IMR-90 (cell line): ENCODE results near the gene CYFIP2. TPM values are rescaled to one million over a fixed set of nuclear protein-coding genes. Genes with fewer than 3 reads are reported as not detected.

Source experiments
- ATAC-seq: fragments of 200-7000 bp; cut with Tn5 transposase; 2 replicates; pipeline ENCODE4 v1.9.1; 2020; ENCODE audit warnings: low read depth, mild to moderate bottlenecking, moderate library complexity
- BruUV-seq: library from RNA; stranded (reverse); fragments of 400-500 nt; replicated peaks from 2 replicates; lab custom pipeline; 2021; lab: Mats Ljungman, UMichigan
- CTCF ChIA-PET: fragments of 300-600 bp; formaldehyde crosslinking; extraction: SDS; loops from one replicate; lab custom pipeline; 2021; ENCODE audit warnings: antibody characterized with exemption; lab: Yijun Ruan, JAX
- POLR2A ChIA-PET: fragments of 300-600 bp; sonication (Branson Sonifier 250); formaldehyde crosslinking; loops from one replicate; lab custom pipeline; 2022; ENCODE audit warnings: antibody characterized with exemption; ENCODE audit not compliant: unreplicated experiment; lab: Charles Lee
- DNase-seq: peaks from one replicate; pipeline ENCODE4 v3.0.0; 2013
- H2AFZ ChIP-seq: replicated peaks from 2 replicates; pipeline ENCODE3; 2013; ENCODE audit warnings: low read length, mild to moderate bottlenecking; ENCODE audit not compliant: poor library complexity
- H2AK5ac ChIP-seq: 2 replicates; pipeline ENCODE4 v1.6.1; 2013; ENCODE audit warnings: low read depth, low read length, inconsistent platforms
- H2AK9ac ChIP-seq: replicated peaks from 2 replicates; pipeline ENCODE3; 2013; ENCODE audit warnings: mild to moderate bottlenecking, low read depth, low read length, moderate library complexity; ENCODE audit not compliant: poor library complexity
- H2BK120ac ChIP-seq: 2 replicates; pipeline ENCODE4 v1.6.1; 2013; ENCODE audit warnings: low read depth, low read length, inconsistent platforms
- H2BK15ac ChIP-seq: 3 replicates; pipeline ENCODE4 v1.6.1; 2013; ENCODE audit warnings: low read depth, low read length, inconsistent platforms
- H2BK20ac ChIP-seq: 2 replicates; pipeline ENCODE4 v1.6.1; 2013; ENCODE audit warnings: low read depth, mild to moderate bottlenecking, inconsistent platforms, low read length, moderate library complexity
- H2BK5ac ChIP-seq: 2 replicates; pipeline ENCODE4 v1.6.1; 2013; ENCODE audit warnings: mild to moderate bottlenecking, low read depth, low read length, inconsistent platforms; ENCODE audit not compliant: poor library complexity, severe bottlenecking
- H3K14ac ChIP-seq: replicated peaks from 2 replicates; pipeline ENCODE4 v1.6.1; 2013; ENCODE audit warnings: low read depth, low read length, inconsistent platforms
- H3K18ac ChIP-seq: 2 replicates; pipeline ENCODE4 v1.6.1; 2013; ENCODE audit warnings: low read depth, low read length, control low read depth
- H3K23ac ChIP-seq: 2 replicates; pipeline ENCODE4 v1.6.1; 2013; ENCODE audit warnings: low read depth, low read length, inconsistent platforms
- H3K27ac ChIP-seq: 2 replicates; pipeline ENCODE4 v1.5.1; 2013; ENCODE audit warnings: mild to moderate bottlenecking, control low read depth, low read length; ENCODE audit not compliant: insufficient read depth
- H3K27me3 ChIP-seq: 2 replicates; pipeline ENCODE4 v1.6.1; 2013; ENCODE audit warnings: low read length; ENCODE audit not compliant: control insufficient read depth, insufficient read depth
- H3K36me3 ChIP-seq: 2 replicates; pipeline ENCODE4 v1.6.1; 2013; ENCODE audit warnings: low read length, mixed read lengths; ENCODE audit not compliant: control insufficient read depth, insufficient read depth
- H3K4ac ChIP-seq: 2 replicates; pipeline ENCODE4 v1.6.1; 2013; ENCODE audit warnings: low read depth, low read length, inconsistent platforms
- H3K4me1 ChIP-seq: 2 replicates; pipeline ENCODE4 v1.6.1; 2013; ENCODE audit warnings: low read length, mixed read lengths; ENCODE audit not compliant: control insufficient read depth, insufficient read depth
- H3K4me2 ChIP-seq: 2 replicates; pipeline ENCODE4 v1.6.1; 2013; ENCODE audit warnings: low read depth, mild to moderate bottlenecking, control low read depth, low read length, moderate library complexity
- H3K4me3 ChIP-seq: 2 replicates; pipeline ENCODE4 v1.5.1; 2013; ENCODE audit warnings: low read depth, mild to moderate bottlenecking, control low read depth, low read length, moderate library complexity; ENCODE audit not compliant: insufficient read depth
- H3K56ac ChIP-seq: 2 replicates; pipeline ENCODE4 v1.6.1; 2013; ENCODE audit warnings: low read length, inconsistent platforms; ENCODE audit not compliant: insufficient read depth; ENCODE audit errors: extremely low read depth
- H3K79me1 ChIP-seq, 2 experiments: 2 replicates each; pipeline ENCODE4 v1.6.1; 2013; ENCODE audit warnings: low read length in 2 of 2, inconsistent platforms in 1 of 2, low read depth in 1 of 2
- H3K9ac ChIP-seq: 2 replicates; pipeline ENCODE4 v1.6.1; 2013; ENCODE audit warnings: low read depth, low read length, control low read depth
- H3K9me1 ChIP-seq: 2 replicates; pipeline ENCODE4 v1.6.1; 2013; ENCODE audit warnings: low read length, inconsistent platforms; ENCODE audit not compliant: insufficient read depth
- H3K9me3 ChIP-seq: 2 replicates; pipeline ENCODE4 v1.6.1; 2013; ENCODE audit warnings: low read length; ENCODE audit not compliant: control insufficient read depth, insufficient read depth
- H4K20me1 ChIP-seq: 2 replicates; pipeline ENCODE4 v1.6.1; 2013; ENCODE audit warnings: low read length, inconsistent platforms; ENCODE audit not compliant: insufficient read depth
- H4K5ac ChIP-seq: 2 replicates; pipeline ENCODE4 v1.6.1; 2013; ENCODE audit warnings: mild to moderate bottlenecking, low read depth, low read length, control low read depth
- H4K8ac ChIP-seq, 2 experiments: 2 replicates each; pipeline ENCODE4 v1.6.1; 2013; ENCODE audit warnings: low read depth in 2 of 2, low read length in 2 of 2, control low read depth in 1 of 2, inconsistent platforms in 1 of 2
- H4K91ac ChIP-seq: 2 replicates; pipeline ENCODE4 v1.6.1; 2013; ENCODE audit warnings: low read depth, low read length, inconsistent platforms; ENCODE audit not compliant: insufficient read depth
- CEBPB ChIP-seq: IDR thresholded peaks from 2 replicates; pipeline ENCODE4 v1.6.1; 2012; ENCODE audit warnings: low read depth, low read length, improper control_type of control experiment
- FOS ChIP-seq: fragments of 150-350 bp; IDR thresholded peaks from 2 replicates; pipeline ENCODE4 v1.6.1; 2016; ENCODE audit warnings: low read depth, low read length
- MAZ ChIP-seq: IDR thresholded peaks from 2 replicates; pipeline ENCODE4 v1.6.1; 2012; ENCODE audit warnings: low read depth, mild to moderate bottlenecking, low read length, improper control_type of control experiment, moderate library complexity, borderline replicate concordance
- MXI1 ChIP-seq: IDR thresholded peaks from 2 replicates; pipeline ENCODE4 v1.6.1; 2012; ENCODE audit warnings: low read depth, mild to moderate bottlenecking, low read length, moderate library complexity, borderline replicate concordance
- NFE2L2 ChIP-seq: fragments of 150-350 bp; IDR thresholded peaks from 2 replicates; pipeline ENCODE4 v1.6.1; 2016; ENCODE audit warnings: low read depth, mild to moderate bottlenecking, low read length
- POLR2A ChIP-seq: IDR thresholded peaks from 2 replicates; pipeline ENCODE4 v1.6.1; 2012; ENCODE audit warnings: mild to moderate bottlenecking, low read depth, low read length
- RAD21 ChIP-seq: IDR thresholded peaks from 2 replicates; pipeline ENCODE4 v1.6.1; 2012; ENCODE audit warnings: low read length, improper control_type of control experiment
- RCOR1 ChIP-seq: IDR thresholded peaks from 2 replicates; pipeline ENCODE4 v1.6.1; 2012; ENCODE audit warnings: mild to moderate bottlenecking, low read length, improper control_type of control experiment; ENCODE audit not compliant: insufficient replicate concordance
- RFX5 ChIP-seq: IDR thresholded peaks from 2 replicates; pipeline ENCODE4 v1.8.0; 2012; ENCODE audit warnings: low read depth, mild to moderate bottlenecking, low read length, moderate library complexity
- SMC3 ChIP-seq: fragments of 150-350 bp; IDR thresholded peaks from 2 replicates; pipeline ENCODE4 v1.6.1; 2016; ENCODE audit warnings: low read depth, mild to moderate bottlenecking, antibody characterized with exemption, low read length, moderate library complexity
- USF2 ChIP-seq: fragments of 150-350 bp; IDR thresholded peaks from 2 replicates; pipeline ENCODE4 v1.6.1; 2017; ENCODE audit warnings: mild to moderate bottlenecking, antibody characterized with exemption, low read length, low read depth
- WGBS, 2 experiments: methylation state at CpG; one replicate each; pipeline versions ENCODE4 v1.1.5 to v1.1.7; 2013; ENCODE audit warnings: missing lambda C conversion rate in 2 of 2; ENCODE audit not compliant: insufficient read length in 1 of 2; ENCODE audit errors: extremely low coverage in 2 of 2; 5-methylcytosine and 5-hydroxymethylcytosine counted together
- dilution Hi-C: fragments of 300-500 bp; cut with HindIII; formaldehyde crosslinking; loops from one replicate; pipeline ENCODE4 v1.14.3; 2018; ENCODE audit warnings: low sequenced_read_pairs; ENCODE audit not compliant: unreplicated experiment
- in situ Hi-C: fragments of 300-500 bp; cut with MboI; formaldehyde crosslinking; loops from 3 replicates; pipeline ENCODE4 v1.14.3; 2019; ENCODE audit warnings: low sequenced_read_pairs, inconsistent platforms, mixed read lengths
- intact Hi-C: fragments of 100-400 bp; cut with micrococcal nuclease; formaldehyde crosslinking; loops from 2 replicates; pipeline ENCODE4 v1.10.0; 2022
- polyA plus RNA-seq, 3 experiments: library from polyadenylated mRNA; depleted of rRNA; stranded (reverse); fragments of >200 nt; gene quantifications; 2 replicates each; pipeline ENCODE4 v1.2.3, GENCODE V29; 2012; ENCODE audit warnings: low replicate concordance in 1 of 3
- total RNA-seq: library from RNA; depleted of rRNA; stranded (reverse); fragments of >200 nt; gene quantifications from 2 replicates; pipeline ENCODE4 v1.2.3, GENCODE V29; 2012
- TF ChIP-seq, protein P1 (sequence below): conservative IDR thresholded peaks from 2 replicates; pipeline ENCODE4 v1.5.1; 2012; ENCODE audit warnings: mild to moderate bottlenecking, low read depth, low read length, improper control_type of control experiment
- TF ChIP-seq, protein P2 (sequence below): fragments of 150-350 bp; IDR thresholded peaks from 2 replicates; pipeline ENCODE4 v1.6.1; 2016; ENCODE audit warnings: low read depth, mild to moderate bottlenecking, low read length, moderate library complexity, borderline replicate concordance

The CYFIP2 gene
- total and polyA plus RNA-seq, 2 of the 4 experiments (the other 2 are of a cell fraction) = 6.8 to 13.4 TPM

GRCh38 chr5:157267761-157268480 lies 2.0 kb downstream of the CYFIP2 start:
- Histone ChIP-seq H4K5ac (no peak overlapping the region), H2AFZ (no peak overlapping the region), H3K36me3 (no peaks in the 10 kb centered on the region), H4K20me1 (no peaks in the 10 kb centered on the region), H3K9me3 (no peaks in the 10 kb centered on the region), H3K18ac (no peak overlapping the region), H3K27me3 (peaks cover 20% of the 10 kb centered on the region), H2BK15ac (no peak overlapping the region), H2AK9ac (no peak overlapping the region), H4K8ac (no peak overlapping the region), H3K14ac (no peak overlapping the region), H3K4me3 (no peak overlapping the region), H2BK20ac (no peak overlapping the region), H3K9me1 (no peaks in the 10 kb centered on the region), H3K27ac (no peak overlapping the region), H3K4me2 (no peak overlapping the region), H4K91ac (no peak overlapping the region), H3K9ac (no peak overlapping the region), H2AK5ac (no peak overlapping the region), H3K4ac (no peak overlapping the region), H2BK5ac (no peak overlapping the region), H2BK120ac (no peak overlapping the region), H3K23ac (no peak overlapping the region), H3K56ac (no peak overlapping the region), H3K4me1 (no peaks in the 10 kb centered on the region), H3K79me1 (no peaks in the 10 kb centered on the region)
- TF ChIP-seq SMC3 = no peak
- no peak for TF ChIP-seq NFE2L2
- TF ChIP-seq RCOR1 = no peak
- TF ChIP-seq MXI1 = no peak
- TF ChIP-seq RFX5 = no peak
- TF ChIP-seq RAD21 = no peak
- no peak for TF ChIP-seq POLR2A
- TF ChIP-seq, protein P1, sequence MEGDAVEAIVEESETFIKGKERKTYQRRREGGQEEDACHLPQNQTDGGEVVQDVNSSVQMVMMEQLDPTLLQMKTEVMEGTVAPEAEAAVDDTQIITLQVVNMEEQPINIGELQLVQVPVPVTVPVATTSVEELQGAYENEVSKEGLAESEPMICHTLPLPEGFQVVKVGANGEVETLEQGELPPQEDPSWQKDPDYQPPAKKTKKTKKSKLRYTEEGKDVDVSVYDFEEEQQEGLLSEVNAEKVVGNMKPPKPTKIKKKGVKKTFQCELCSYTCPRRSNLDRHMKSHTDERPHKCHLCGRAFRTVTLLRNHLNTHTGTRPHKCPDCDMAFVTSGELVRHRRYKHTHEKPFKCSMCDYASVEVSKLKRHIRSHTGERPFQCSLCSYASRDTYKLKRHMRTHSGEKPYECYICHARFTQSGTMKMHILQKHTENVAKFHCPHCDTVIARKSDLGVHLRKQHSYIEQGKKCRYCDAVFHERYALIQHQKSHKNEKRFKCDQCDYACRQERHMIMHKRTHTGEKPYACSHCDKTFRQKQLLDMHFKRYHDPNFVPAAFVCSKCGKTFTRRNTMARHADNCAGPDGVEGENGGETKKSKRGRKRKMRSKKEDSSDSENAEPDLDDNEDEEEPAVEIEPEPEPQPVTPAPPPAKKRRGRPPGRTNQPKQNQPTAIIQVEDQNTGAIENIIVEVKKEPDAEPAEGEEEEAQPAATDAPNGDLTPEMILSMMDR = no peak
- no peak for TF ChIP-seq USF2
- no peak for TF ChIP-seq MAZ
- TF ChIP-seq CEBPB = no peak
- no peak for TF ChIP-seq FOS
- TF ChIP-seq, protein P2, sequence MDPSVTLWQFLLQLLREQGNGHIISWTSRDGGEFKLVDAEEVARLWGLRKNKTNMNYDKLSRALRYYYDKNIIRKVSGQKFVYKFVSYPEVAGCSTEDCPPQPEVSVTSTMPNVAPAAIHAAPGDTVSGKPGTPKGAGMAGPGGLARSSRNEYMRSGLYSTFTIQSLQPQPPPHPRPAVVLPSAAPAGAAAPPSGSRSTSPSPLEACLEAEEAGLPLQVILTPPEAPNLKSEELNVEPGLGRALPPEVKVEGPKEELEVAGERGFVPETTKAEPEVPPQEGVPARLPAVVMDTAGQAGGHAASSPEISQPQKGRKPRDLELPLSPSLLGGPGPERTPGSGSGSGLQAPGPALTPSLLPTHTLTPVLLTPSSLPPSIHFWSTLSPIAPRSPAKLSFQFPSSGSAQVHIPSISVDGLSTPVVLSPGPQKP = no peak
- 63% methylated on average over 4 of the region's 8 CpGs; no CpG with 5 or more reads in 1 of the 2 experiments for WGBS, 2 experiments
- ChIA-PET CTCF (interaction anchor here (1.0 to 1.2 kb wide), 2 partner anchors 15 to 16 kb away, joined by 3 read pairs; no protein-coding TSS in a partner anchor), POLR2A (no interaction called here)
- DNase-seq (no peak), ATAC-seq (no peak)
- no TSS peak for BruUV-seq
- intact Hi-C loops (no loop called here), dilution Hi-C loops (no loop called here), in situ Hi-C loops (no loop called here)
